GM15510 (cell line): Measurements from ENCODE around the gene BLTP3A.

Experiments
- POLR2A ChIP-seq: IDR thresholded peaks from 3 replicates; pipeline ENCODE4 v1.6.1; 2011; ENCODE audit warnings: borderline replicate concordance; ENCODE audit not compliant: insufficient read length; ENCODE audit errors: extremely low read depth

The BLTP3A gene

GRCh38 chr6:34791701-34792604, at the start of gene BLTP3A:
Gene BLTP3A, plus strand, starts transcription at chr6:34792083. Its CDS starts 168 bp downstream, at chr6:34792251.
- TF ChIP-seq POLR2A = peak; percentile 92

- no peak for TF ChIP-seq POLR2A
Measured at GRCh38 chr6:34742094-34742493, 49.8 kb upstream of the BLTP3A start.

GRCh38 chr6:34743625-34744293, 48.1 kb upstream of the BLTP3A start:
- no peak for TF ChIP-seq POLR2A

- TF ChIP-seq POLR2A = no peak
Measured at GRCh38 chr6:34745277-34746103, 46.4 kb upstream of the BLTP3A start.

- no peak for TF ChIP-seq POLR2A
Measured at GRCh38 chr6:34746104-34746846, 45.6 kb upstream of the BLTP3A start.

- no peak for TF ChIP-seq POLR2A
Measured at GRCh38 chr6:34748757-34749156, 43.1 kb upstream of the BLTP3A start.

- TF ChIP-seq POLR2A = peak; percentile 22
Measured at GRCh38 chr6:34756513-34756856, 35.4 kb upstream of the BLTP3A start.

- TF ChIP-seq POLR2A = no peak
Measured at GRCh38 chr6:34757687-34758274, 34.1 kb upstream of the BLTP3A start.

GRCh38 chr6:34760108-34760507, 31.8 kb upstream of the BLTP3A start:
- TF ChIP-seq POLR2A = no peak

- no peak for TF ChIP-seq POLR2A
Measured at GRCh38 chr6:34768148-34768547, 23.7 kb upstream of the BLTP3A start.

- TF ChIP-seq POLR2A = no peak
Measured at GRCh38 chr6:34771727-34772126, 20.2 kb upstream of the BLTP3A start.

- no peak for TF ChIP-seq POLR2A
Measured at GRCh38 chr6:34772940-34773339, 18.9 kb upstream of the BLTP3A start.

- TF ChIP-seq POLR2A = no peak
Measured at GRCh38 chr6:34773916-34774315, 18.0 kb upstream of the BLTP3A start.

GRCh38 chr6:34774967-34775366, 16.9 kb upstream of the BLTP3A start:
- no peak for TF ChIP-seq POLR2A
